Measurements from ENCODE around the gene GPR65. TPM values are rescaled to one million over a fixed set of nuclear protein-coding genes. Genes with fewer than 3 reads are reported as not detected.

The GPR65 gene
- total RNA-seq, 1 donor from 2014 or later = not detected

DNA sequence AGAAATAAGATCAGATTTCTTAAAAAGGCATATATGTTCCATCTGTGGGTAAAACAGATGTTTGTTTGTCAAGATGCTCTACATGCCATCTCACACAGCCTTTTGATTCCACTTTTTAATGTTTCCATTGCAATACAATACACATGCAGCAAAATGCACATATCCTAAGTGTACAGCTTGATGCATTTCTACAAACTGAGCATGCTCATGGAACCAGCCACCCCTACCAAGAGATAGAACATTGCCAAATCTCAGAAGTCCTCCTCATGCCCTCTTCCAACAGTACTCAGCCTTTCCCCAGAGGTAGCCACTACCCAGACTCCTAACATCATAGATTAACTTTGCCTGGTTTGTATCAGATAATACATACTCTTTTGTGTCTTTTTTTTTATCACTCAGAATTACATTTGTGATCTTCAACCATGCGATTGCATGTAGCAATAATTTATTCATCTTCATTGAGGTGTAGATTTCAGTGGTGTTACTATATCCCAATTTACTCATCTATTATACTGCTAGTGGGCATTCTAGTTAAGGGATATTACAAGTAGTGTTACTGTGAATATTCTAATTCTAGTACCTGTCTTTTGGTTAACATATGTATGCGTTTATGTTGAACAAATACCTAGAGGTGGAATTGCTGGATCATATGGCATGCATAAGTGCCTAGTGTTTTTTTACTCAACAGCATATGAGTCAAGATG lies 3.3 kb downstream of the GPR65 start:
- H3K27ac Mint-ChIP-seq (ENCODE audit: unreplicated experiment) = no peak overlapping the region
- no peak overlapping the region for H3K4me3 Mint-ChIP-seq (ENCODE audit: unreplicated experiment)
- TF ChIP-seq, protein P1, sequence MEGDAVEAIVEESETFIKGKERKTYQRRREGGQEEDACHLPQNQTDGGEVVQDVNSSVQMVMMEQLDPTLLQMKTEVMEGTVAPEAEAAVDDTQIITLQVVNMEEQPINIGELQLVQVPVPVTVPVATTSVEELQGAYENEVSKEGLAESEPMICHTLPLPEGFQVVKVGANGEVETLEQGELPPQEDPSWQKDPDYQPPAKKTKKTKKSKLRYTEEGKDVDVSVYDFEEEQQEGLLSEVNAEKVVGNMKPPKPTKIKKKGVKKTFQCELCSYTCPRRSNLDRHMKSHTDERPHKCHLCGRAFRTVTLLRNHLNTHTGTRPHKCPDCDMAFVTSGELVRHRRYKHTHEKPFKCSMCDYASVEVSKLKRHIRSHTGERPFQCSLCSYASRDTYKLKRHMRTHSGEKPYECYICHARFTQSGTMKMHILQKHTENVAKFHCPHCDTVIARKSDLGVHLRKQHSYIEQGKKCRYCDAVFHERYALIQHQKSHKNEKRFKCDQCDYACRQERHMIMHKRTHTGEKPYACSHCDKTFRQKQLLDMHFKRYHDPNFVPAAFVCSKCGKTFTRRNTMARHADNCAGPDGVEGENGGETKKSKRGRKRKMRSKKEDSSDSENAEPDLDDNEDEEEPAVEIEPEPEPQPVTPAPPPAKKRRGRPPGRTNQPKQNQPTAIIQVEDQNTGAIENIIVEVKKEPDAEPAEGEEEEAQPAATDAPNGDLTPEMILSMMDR (IDR thresholded peaks at IDR 0.05) = no peak
- no peak for DNase-seq (ENCODE audit: extremely low spot score, unreplicated experiment)
- H3K9me3 Mint-ChIP-seq (ENCODE audit: unreplicated experiment) = no peaks in the 10 kb centered on the region
- no peaks in the 10 kb centered on the region for H3K36me3 Mint-ChIP-seq (ENCODE audit: unreplicated experiment)
- peaks cover 33% of the 10 kb centered on the region for H3K27me3 Mint-ChIP-seq (ENCODE audit: unreplicated experiment)
- no peaks in the 10 kb centered on the region for H3K4me1 Mint-ChIP-seq (ENCODE audit: unreplicated experiment)

DNA sequence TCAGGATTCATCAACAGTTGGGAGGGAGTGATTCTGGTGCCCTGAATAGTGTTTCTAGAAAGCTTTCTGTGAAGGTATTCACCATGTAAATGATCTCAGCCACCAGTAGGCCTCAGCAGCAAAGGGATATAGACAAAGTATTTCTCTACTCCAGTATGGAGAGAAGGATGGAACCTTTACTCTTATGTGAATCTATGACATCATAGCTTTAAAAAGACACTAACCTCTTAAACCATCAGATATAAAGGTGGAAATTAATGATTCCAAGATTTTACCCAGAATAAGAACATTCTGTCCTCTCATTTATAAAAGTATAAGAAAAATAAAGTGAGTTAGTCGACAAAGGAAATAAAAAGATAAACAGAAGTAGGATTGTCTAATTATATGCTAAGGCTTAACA lies 4.6 kb downstream of the GPR65 start:
- Mint-ChIP-seq H3K27ac (ENCODE audit: unreplicated experiment) (no peak overlapping the region), H3K4me3 (ENCODE audit: unreplicated experiment) (no peak overlapping the region), H3K4me1 (ENCODE audit: unreplicated experiment) (no peaks in the 10 kb centered on the region), H3K9me3 (ENCODE audit: unreplicated experiment) (no peaks in the 10 kb centered on the region), H3K27me3 (ENCODE audit: unreplicated experiment) (peaks cover 31% of the 10 kb centered on the region), H3K36me3 (ENCODE audit: unreplicated experiment) (no peaks in the 10 kb centered on the region)
- TF ChIP-seq, protein P1 (IDR thresholded peaks at IDR 0.05) = no peak
- DNase-seq (ENCODE audit: extremely low spot score, unreplicated experiment) = no peak

DNA sequence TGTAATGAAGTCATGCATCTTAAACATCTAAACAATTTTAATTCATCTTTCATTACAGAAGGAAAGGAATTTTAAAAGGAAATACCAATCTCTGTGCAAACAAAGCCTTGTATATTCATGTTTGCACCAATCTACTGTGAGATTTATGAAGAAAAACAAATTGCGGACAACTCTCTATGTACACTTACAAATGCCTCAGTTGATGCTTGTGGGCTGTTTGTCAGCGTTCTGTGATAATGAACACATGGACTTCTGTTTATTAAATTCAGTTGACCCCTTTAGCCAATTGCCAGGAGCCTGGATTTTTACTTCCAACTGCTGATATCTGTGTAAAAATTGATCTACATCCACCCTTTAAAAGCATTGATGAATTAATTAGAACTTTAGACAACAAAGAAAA lies 5.4 kb downstream of the GPR65 start:
- TF ChIP-seq, protein P1 (IDR thresholded peaks at IDR 0.05) = no peak
- H3K4me1 Mint-ChIP-seq (ENCODE audit: unreplicated experiment) = no peaks in the 10 kb centered on the region
- H3K9me3 Mint-ChIP-seq (ENCODE audit: unreplicated experiment) = no peaks in the 10 kb centered on the region
- no peaks in the 10 kb centered on the region for H3K36me3 Mint-ChIP-seq (ENCODE audit: unreplicated experiment)
- H3K27me3 Mint-ChIP-seq (ENCODE audit: unreplicated experiment) = peaks cover 30% of the 10 kb centered on the region
- no peak overlapping the region for H3K4me3 Mint-ChIP-seq (ENCODE audit: unreplicated experiment)
- H3K27ac Mint-ChIP-seq (ENCODE audit: unreplicated experiment) = no peak overlapping the region
- DNase-seq (ENCODE audit: extremely low spot score, unreplicated experiment) = no peak

DNA sequence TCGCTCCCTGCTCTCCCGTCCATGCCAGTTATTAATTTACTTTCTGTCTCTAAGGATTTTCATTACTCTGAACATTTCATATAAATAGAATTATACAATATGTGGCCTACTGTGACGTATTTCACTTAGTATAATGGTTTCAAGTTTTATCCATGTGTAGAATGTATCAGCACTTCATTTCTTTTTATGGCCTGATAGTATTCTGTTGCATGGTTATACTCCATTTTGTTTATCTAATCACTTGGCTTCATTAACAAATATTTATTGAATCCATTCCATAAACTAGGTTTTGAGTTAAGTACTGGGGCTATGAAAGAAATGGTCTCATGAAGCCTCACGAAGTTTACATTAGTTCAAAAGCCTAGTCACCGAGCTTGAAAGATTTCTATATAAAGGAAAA lies 7.6 kb downstream of the GPR65 start:
- H3K27ac Mint-ChIP-seq (ENCODE audit: unreplicated experiment) = no peak overlapping the region
- TF ChIP-seq, protein P1 (IDR thresholded peaks at IDR 0.05) = no peak
- no peak overlapping the region for H3K4me3 Mint-ChIP-seq (ENCODE audit: unreplicated experiment)
- no peaks in the 10 kb centered on the region for H3K9me3 Mint-ChIP-seq (ENCODE audit: unreplicated experiment)
- no peaks in the 10 kb centered on the region for H3K4me1 Mint-ChIP-seq (ENCODE audit: unreplicated experiment)
- H3K36me3 Mint-ChIP-seq (ENCODE audit: unreplicated experiment) = no peaks in the 10 kb centered on the region
- peaks cover 27% of the 10 kb centered on the region for H3K27me3 Mint-ChIP-seq (ENCODE audit: unreplicated experiment)
- no peak for DNase-seq (ENCODE audit: extremely low spot score, unreplicated experiment)

DNA sequence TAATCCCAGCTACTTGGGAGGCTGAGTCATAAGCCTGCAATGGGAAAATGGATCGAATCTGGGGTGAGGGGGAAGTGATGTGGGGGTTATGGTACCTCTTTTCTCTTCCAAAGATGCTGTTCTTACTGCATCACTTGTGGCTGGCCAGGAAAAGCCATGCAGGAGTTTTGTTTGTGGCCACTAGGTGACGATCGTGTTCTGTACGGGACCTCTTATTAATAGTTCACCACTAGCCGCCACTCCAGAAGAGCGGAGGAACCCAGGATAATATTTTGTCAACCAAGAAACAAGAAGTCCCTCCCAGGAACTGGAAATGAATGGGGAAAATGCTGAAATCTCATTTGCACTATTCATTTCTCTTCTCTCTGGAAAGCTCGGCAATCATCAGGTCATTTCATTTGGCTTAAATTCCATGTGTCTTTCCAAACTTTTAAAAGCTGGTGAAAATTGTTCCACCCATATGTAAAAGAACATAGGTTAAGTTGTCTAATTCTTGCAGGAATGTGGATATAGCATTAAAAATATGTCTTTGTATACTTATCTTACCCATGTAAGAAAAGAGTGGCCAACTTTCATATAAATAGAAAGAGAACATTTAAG lies 8.9 kb downstream of the GPR65 start:
- DNase-seq (ENCODE audit: extremely low spot score, unreplicated experiment) = no peak
- peaks cover 23% of the 10 kb centered on the region for H3K27me3 Mint-ChIP-seq (ENCODE audit: unreplicated experiment)
- no peaks in the 10 kb centered on the region for H3K36me3 Mint-ChIP-seq (ENCODE audit: unreplicated experiment)
- no peak overlapping the region for H3K27ac Mint-ChIP-seq (ENCODE audit: unreplicated experiment)
- no peaks in the 10 kb centered on the region for H3K9me3 Mint-ChIP-seq (ENCODE audit: unreplicated experiment)
- TF ChIP-seq, protein P1 (IDR thresholded peaks at IDR 0.05) = peak; percentile 79
- no peaks in the 10 kb centered on the region for H3K4me1 Mint-ChIP-seq (ENCODE audit: unreplicated experiment)
- no peak overlapping the region for H3K4me3 Mint-ChIP-seq (ENCODE audit: unreplicated experiment)

Measured in osteocyte (in vitro differentiated cells).